ENCODE measurements around the gene FOXN1. TPM values are rescaled to one million over a fixed set of nuclear protein-coding genes. Genes with fewer than 3 reads are reported as not detected.
A peak's percentile ranks its signal among the peaks of the same experiment; 100 is the strongest.

The FOXN1 gene
- total RNA-seq, 1 donor from 2014 or later = not detected

GRCh38 chr17:28498652-28499363 lies 7.3 kb upstream of the FOXN1 start:
- Mint-ChIP-seq H3K27ac (no peak overlapping the region), H3K4me1 (peaks cover 13% of the 10 kb centered on the region), H3K9me3 (no peaks in the 10 kb centered on the region), H3K4me3 (no peak overlapping the region), H3K36me3 (no peaks in the 10 kb centered on the region), H3K27me3 (ENCODE audit: insufficient read depth, low read depth) (peaks cover 10% of the 10 kb centered on the region)
- TF ChIP-seq EZH2 (IDR thresholded peaks at IDR 0.05) (no peak), EZH2phosphoT487 (IDR thresholded peaks at IDR 0.05) (no peak), CTCF (IDR thresholded peaks at IDR 0.05) (no peak)
- Histone ChIP-seq H3K4me1 (peaks cover 10% of the 10 kb centered on the region), H3K79me2 (ENCODE audit: low read depth) (no peaks in the 10 kb centered on the region), H3K4me3 (no peak overlapping the region), H3K27me3 (no peaks in the 10 kb centered on the region), H3K36me3 (no peaks in the 10 kb centered on the region), H3K9me3 (ENCODE audit: low read depth) (no peaks in the 10 kb centered on the region), H3K9ac (no peak overlapping the region), H3K27ac (no peak overlapping the region), H3F3A (ENCODE audit: low read depth) (no peaks in the 10 kb centered on the region), H4K20me1 (ENCODE audit: low read depth) (no peaks in the 10 kb centered on the region), H3K4me2 (no peak overlapping the region), H2AFZ (replicated peaks) (no peak overlapping the region)
- no peak for DNase-seq (ENCODE audit: low spot score)

DNA sequence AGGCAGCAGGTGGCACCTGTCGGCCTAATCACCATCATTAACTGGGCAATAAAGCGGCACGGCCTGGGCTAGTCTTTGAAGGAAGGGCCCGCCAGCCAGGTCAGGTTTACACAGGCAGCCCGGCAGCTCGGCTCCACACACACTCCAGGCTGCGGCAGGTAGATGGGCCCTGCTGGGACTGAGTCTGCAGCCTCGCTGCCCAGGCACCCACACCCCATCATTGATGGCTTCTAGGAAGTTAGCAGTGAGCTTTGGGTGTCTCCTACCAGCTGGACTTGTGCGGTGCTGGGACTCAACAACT lies 6.8 kb upstream of the FOXN1 start:
- Histone ChIP-seq H3K4me2 (no peak overlapping the region), H3K9ac (no peak overlapping the region), H3F3A (ENCODE audit: low read depth) (no peaks in the 10 kb centered on the region), H3K9me3 (ENCODE audit: low read depth) (no peaks in the 10 kb centered on the region), H3K4me1 (peaks cover 10% of the 10 kb centered on the region), H3K27ac (no peak overlapping the region), H3K79me2 (ENCODE audit: low read depth) (no peaks in the 10 kb centered on the region), H2AFZ (replicated peaks) (no peak overlapping the region), H3K27me3 (no peaks in the 10 kb centered on the region), H4K20me1 (ENCODE audit: low read depth) (no peaks in the 10 kb centered on the region), H3K4me3 (no peak overlapping the region), H3K36me3 (no peaks in the 10 kb centered on the region)
- Mint-ChIP-seq H3K4me3 (no peak overlapping the region), H3K36me3 (no peaks in the 10 kb centered on the region), H3K27ac (no peak overlapping the region), H3K9me3 (no peaks in the 10 kb centered on the region), H3K27me3 (ENCODE audit: insufficient read depth, low read depth) (peaks cover 10% of the 10 kb centered on the region), H3K4me1 (peaks cover 13% of the 10 kb centered on the region)
- TF ChIP-seq EZH2 (IDR thresholded peaks at IDR 0.05) = no peak
- no peak for TF ChIP-seq CTCF (IDR thresholded peaks at IDR 0.05)
- TF ChIP-seq EZH2phosphoT487 (IDR thresholded peaks at IDR 0.05) = no peak
- no peak for DNase-seq (ENCODE audit: low spot score)

DNA sequence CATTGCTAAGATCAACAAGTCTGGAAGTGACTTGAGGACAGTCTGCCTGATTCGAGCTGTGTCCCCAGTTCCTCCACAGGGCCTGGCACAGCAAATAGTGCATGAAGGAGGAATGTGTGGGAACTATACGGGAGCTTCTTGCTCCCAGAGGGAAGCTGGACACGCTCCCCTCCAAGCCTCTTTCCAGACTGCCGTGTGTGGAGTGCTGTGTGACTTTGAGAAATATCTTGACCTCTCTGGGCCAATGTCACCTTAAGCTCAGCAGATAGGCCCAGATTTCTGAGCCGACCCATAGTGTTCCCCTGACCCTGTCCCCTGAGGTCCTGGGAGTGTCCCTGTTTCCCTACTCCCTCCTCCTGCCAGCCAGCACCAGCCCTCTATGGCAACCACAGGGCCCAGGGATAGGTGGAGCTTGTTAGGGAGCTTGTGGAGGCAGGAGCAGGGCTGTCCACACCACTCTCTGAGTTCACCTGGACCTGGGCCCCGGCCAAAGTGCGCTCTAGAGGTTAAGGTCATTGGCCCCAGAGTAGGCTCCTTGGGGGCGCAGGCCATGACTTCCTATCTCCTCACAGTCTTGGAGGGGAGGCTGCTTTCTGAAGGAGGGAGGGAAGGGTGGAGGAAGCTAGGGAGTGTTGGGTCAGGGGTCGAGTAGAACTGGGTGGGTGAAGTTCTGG lies 6.3 kb upstream of the FOXN1 start:
- H3K9me3 ChIP-seq (ENCODE audit: low read depth) = no peaks in the 10 kb centered on the region
- H3K27me3 ChIP-seq = no peaks in the 10 kb centered on the region
- no peaks in the 10 kb centered on the region for H4K20me1 ChIP-seq (ENCODE audit: low read depth)
- Mint-ChIP-seq H3K4me3 (no peak overlapping the region), H3K4me1 (peaks cover 12% of the 10 kb centered on the region), H3K27ac (peak overlapping the region; percentile 20), H3K27me3 (ENCODE audit: insufficient read depth, low read depth) (peaks cover 10% of the 10 kb centered on the region), H3K9me3 (no peaks in the 10 kb centered on the region), H3K36me3 (no peaks in the 10 kb centered on the region)
- no peak overlapping the region for H3K9ac ChIP-seq
- H2AFZ ChIP-seq (replicated peaks) = no peak overlapping the region
- no peak for TF ChIP-seq CTCF (IDR thresholded peaks at IDR 0.05)
- no peak for TF ChIP-seq EZH2phosphoT487 (IDR thresholded peaks at IDR 0.05)
- no peak for TF ChIP-seq EZH2 (IDR thresholded peaks at IDR 0.05)
- no peak overlapping the region for H3K27ac ChIP-seq
- no peaks in the 10 kb centered on the region for H3K79me2 ChIP-seq (ENCODE audit: low read depth)
- H3K4me1 ChIP-seq = peaks cover 10% of the 10 kb centered on the region
- no peak overlapping the region for H3K4me2 ChIP-seq
- no peaks in the 10 kb centered on the region for H3F3A ChIP-seq (ENCODE audit: low read depth)
- no peak overlapping the region for H3K4me3 ChIP-seq
- H3K36me3 ChIP-seq = no peaks in the 10 kb centered on the region
- no peak for DNase-seq (ENCODE audit: low spot score)
